Keratinocyte (primary cell): Measurements from ENCODE around the gene CNOT9. TPM values are rescaled to one million over a fixed set of nuclear protein-coding genes. Genes with fewer than 3 reads are reported as not detected.

Experiments used
- DNase-seq: peaks from one replicate; pipeline ENCODE4 v3.0.0-alpha.2; 2011; ENCODE audit warnings: low read depth, missing footprints, low spot score
- FAIRE-seq: peaks from 2 replicates; lab custom pipeline; 2011; peaks lifted over from hg19 to GRCh38; lab: Jason Lieb, UNC
- H2AFZ ChIP-seq: 2 replicates; pipeline ENCODE4 v1.6.0; 2012; ENCODE audit warnings: low read length, control low read depth, inconsistent platforms; ENCODE audit not compliant: control insufficient read depth
- H3K27ac ChIP-seq: 2 replicates; pipeline ENCODE4 v1.5.1; 2011; ENCODE audit warnings: low read length; ENCODE audit not compliant: control insufficient read depth, insufficient read depth
- H3K27me3 ChIP-seq: 3 replicates; pipeline ENCODE4 v1.6.0; 2011; ENCODE audit warnings: low read length; ENCODE audit not compliant: control insufficient read depth, insufficient read depth; ENCODE audit errors: extremely low read depth
- H3K36me3 ChIP-seq, 2 experiments: 2 replicates in 1 of 2; 3 replicates in 1 of 2; pipeline ENCODE4 v1.5.1; 2011; ENCODE audit warnings: low read length in 2 of 2, mild to moderate bottlenecking in 1 of 2; ENCODE audit not compliant: control insufficient read depth in 2 of 2, insufficient read depth in 2 of 2; ENCODE audit errors: extremely low read depth in 1 of 2
- H3K4me1 ChIP-seq: 3 replicates; pipeline ENCODE4 v1.5.1; 2011; ENCODE audit warnings: low read length; ENCODE audit not compliant: control insufficient read depth, insufficient read depth; ENCODE audit errors: extremely low read depth
- H3K4me2 ChIP-seq: 3 replicates; pipeline ENCODE4 v1.6.0; 2011; ENCODE audit warnings: low read depth, low read length; ENCODE audit not compliant: control insufficient read depth, insufficient read depth; ENCODE audit errors: extremely low read depth
- H3K4me3 ChIP-seq, 3 experiments: fragments of 200-600 bp in 1 of 3; sonication (generic) in 1 of 3; 2 replicates in 2 of 3; 3 replicates in 1 of 3; pipeline ENCODE4 v1.5.1; 2011 to 2016; ENCODE audit warnings: low read length in 3 of 3, mild to moderate bottlenecking in 3 of 3, control low read depth in 2 of 3, inconsistent platforms in 1 of 3, low read depth in 1 of 3, mixed read lengths in 1 of 3, mixed run types in 1 of 3, moderate library complexity in 1 of 3; ENCODE audit not compliant: control insufficient read depth in 2 of 3, insufficient read depth in 2 of 3; ENCODE audit errors: extremely low read depth in 1 of 3
- H3K79me2 ChIP-seq: 2 replicates; pipeline ENCODE4 v1.6.0; 2012; ENCODE audit warnings: low read length; ENCODE audit not compliant: control insufficient read depth, insufficient read depth
- H3K9ac ChIP-seq: 3 replicates; pipeline ENCODE4 v1.6.0; 2011; ENCODE audit warnings: low read length; ENCODE audit not compliant: control insufficient read depth, insufficient read depth; ENCODE audit errors: extremely low read depth
- H3K9me1 ChIP-seq: 3 replicates; pipeline ENCODE4 v1.6.0; 2011; ENCODE audit warnings: low read length; ENCODE audit not compliant: control insufficient read depth, insufficient read depth; ENCODE audit errors: extremely low read depth
- H3K9me3 ChIP-seq: 2 replicates; pipeline ENCODE4 v1.5.1; 2012; ENCODE audit warnings: low read depth, low read length; ENCODE audit not compliant: control insufficient read depth
- H4K20me1 ChIP-seq: 3 replicates; pipeline ENCODE4 v1.6.0; 2011; ENCODE audit warnings: low read length; ENCODE audit not compliant: control insufficient read depth, insufficient read depth; ENCODE audit errors: extremely low read depth
- CTCF ChIP-seq, 3 experiments: IDR thresholded peaks in 1 of 3; conservative IDR thresholded peaks in 1 of 3; optimal IDR thresholded peaks in 1 of 3; 2 replicates in 2 of 3; 3 replicates in 1 of 3; pipeline versions ENCODE3 to v1.5.1; 2011; ENCODE audit warnings: low read length in 3 of 3, mild to moderate bottlenecking in 3 of 3, moderate library complexity in 2 of 3, control low read depth in 1 of 3, inconsistent platforms in 1 of 3; ENCODE audit not compliant: insufficient read depth in 2 of 3; ENCODE audit errors: extremely low read depth in 1 of 3
- EZH2 ChIP-seq: IDR thresholded peaks from one replicate; pipeline ENCODE4 v1.6.1; 2012; ENCODE audit warnings: inconsistent platforms, mild to moderate bottlenecking, low read length, moderate library complexity
- dilution Hi-C: fragments of 300-500 bp; cut with MboI; formaldehyde crosslinking; loops from one replicate; pipeline ENCODE4 v1.7.0; 2020; ENCODE audit warnings: low sequenced_read_pairs; ENCODE audit not compliant: extremely low pct_ligation_motif_present
- polyA plus RNA-seq, 5 experiments: library from polyadenylated mRNA; depleted of rRNA in 3 of 5; stranded (reverse) in 3 of 5; stranded (forward) in 1 of 5; unstranded in 1 of 5; fragments of >200 nt; gene quantifications; 1 replicate in 1 of 5; 2 replicates in 3 of 5; 3 replicates in 1 of 5; pipeline versions ENCODE4 v1.2.1 to v1.2.3, GENCODE V29; 2011 to 2012; ENCODE audit warnings: missing spikeins in 2 of 5, low read depth in 1 of 5, low replicate concordance in 1 of 5

Gene CNOT9
- polyA plus RNA-seq, 1 donor (not counting 4 experiments of a cell fraction or from before 2014, with no cell fraction given) = 66.7 TPM

DNA sequence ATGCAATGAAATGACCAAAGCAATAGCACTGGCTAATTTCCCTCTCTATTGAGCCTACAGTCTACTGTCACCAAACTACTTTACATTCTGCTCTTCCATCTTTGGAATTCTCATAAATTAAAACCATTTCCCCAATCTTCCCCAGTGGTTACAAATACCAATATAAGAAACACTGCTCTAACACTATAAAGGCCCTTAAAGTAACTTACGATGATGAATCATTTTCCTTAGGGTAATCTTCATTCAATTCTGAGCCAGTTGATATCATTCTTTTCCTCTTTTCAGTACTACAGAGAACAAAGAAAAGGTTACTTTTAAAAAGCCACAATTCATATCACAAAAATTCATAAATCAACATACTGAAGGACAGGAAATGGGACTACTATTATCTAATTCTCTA is 22.6 kb upstream of the CNOT9 start:
- TF ChIP-seq CTCF (optimal IDR thresholded peaks at IDR 0.05 in 1 of 3, IDR thresholded peaks at IDR 0.05 in 1 of 3, conservative IDR thresholded peaks at IDR 0.05 in 1 of 3; ENCODE audit: extremely low read depth in 1 of 3, insufficient read depth in 2 of 3, low read length in 3 of 3) = no peak
- TF ChIP-seq EZH2 = no peak
- no peak overlapping the region for H3K4me3 ChIP-seq
- no peaks in the 10 kb centered on the region for H3K79me2 ChIP-seq
- H3K4me1 ChIP-seq = no peaks in the 10 kb centered on the region
- no peaks in the 10 kb centered on the region for H3K27me3 ChIP-seq
- H3K9me3 ChIP-seq = no peaks in the 10 kb centered on the region
- DNase-seq (no peak), FAIRE-seq (no peak)
- H3K9me1 ChIP-seq = no peaks in the 10 kb centered on the region
- H4K20me1 ChIP-seq = no peaks in the 10 kb centered on the region
- dilution Hi-C loops = no loop called here
- no peak overlapping the region for H3K4me2 ChIP-seq
- H3K27ac ChIP-seq = no peak overlapping the region
- H3K9ac ChIP-seq = no peak overlapping the region
- peaks cover 9 to 19% of the 10 kb centered on the region in 2 experiments for H3K36me3 ChIP-seq
- no peak overlapping the region for H2AFZ ChIP-seq

DNA sequence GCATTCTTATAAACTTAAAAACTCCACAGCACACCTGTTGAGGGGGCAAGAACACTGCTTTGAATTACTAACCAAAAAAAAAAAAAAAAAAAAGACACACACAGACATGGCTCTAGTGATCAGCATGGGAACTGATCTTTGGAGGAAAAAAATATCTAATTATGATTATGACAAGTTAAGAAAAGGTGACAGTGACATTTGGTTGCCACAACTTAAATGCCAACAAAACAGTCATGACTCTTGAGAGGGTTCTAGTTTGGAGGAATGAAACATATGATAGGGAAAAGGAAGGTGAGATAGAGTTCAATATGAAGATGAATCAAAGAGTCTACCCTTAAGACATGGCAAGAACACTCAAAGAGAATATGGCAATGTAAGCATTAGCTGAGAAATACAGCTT is 21.1 kb upstream of the CNOT9 start:
- Histone ChIP-seq H3K9me1 (no peaks in the 10 kb centered on the region), H4K20me1 (no peaks in the 10 kb centered on the region), H2AFZ (no peak overlapping the region), H3K4me3 (no peak overlapping the region), H3K79me2 (no peaks in the 10 kb centered on the region), H3K4me1 (no peaks in the 10 kb centered on the region), H3K36me3 (peaks cover 6 to 18% of the 10 kb centered on the region in 2 experiments), H3K9me3 (no peaks in the 10 kb centered on the region), H3K27me3 (no peaks in the 10 kb centered on the region), H3K4me2 (no peak overlapping the region), H3K9ac (no peak overlapping the region), H3K27ac (no peak overlapping the region)
- DNase-seq = no peak
- dilution Hi-C loops = no loop called here
- TF ChIP-seq EZH2 = no peak
- TF ChIP-seq CTCF (optimal IDR thresholded peaks at IDR 0.05 in 1 of 3, IDR thresholded peaks at IDR 0.05 in 1 of 3, conservative IDR thresholded peaks at IDR 0.05 in 1 of 3; ENCODE audit: extremely low read depth in 1 of 3, insufficient read depth in 2 of 3, low read length in 3 of 3) = no peak
- no peak for FAIRE-seq
